K562 (cell line): ENCODE measurements around the gene FGF14. TPM values are rescaled to one million over a fixed set of nuclear protein-coding genes. Genes with fewer than 3 reads are reported as not detected.

Experiments
- ATAC-seq: fragments of 200-7000 bp; cut with Tn5 transposase; 3 replicates; pipeline ENCODE4 v1.9.1; 2020; ENCODE audit warnings: moderate library complexity
- BruUV-seq: library from RNA; stranded (reverse); fragments of 400-500 nt; replicated peaks from 2 replicates; lab custom pipeline; 2021; lab: Mats Ljungman, UMichigan
- CTCF ChIA-PET: fragments of 300-600 bp; formaldehyde crosslinking; extraction: SDS; loops from one replicate; lab custom pipeline; 2021; ENCODE audit warnings: low intra/inter-chr PET ratio; lab: Yijun Ruan, JAX
- POLR2A ChIA-PET: fragments of 300-600, 350-650 bp; sonication (Branson Sonifier 250); formaldehyde crosslinking; extraction: SDS; loops from one replicate; lab custom pipeline; 2021; ENCODE audit warnings: antibody characterized with exemption, inconsistent platforms; lab: Yijun Ruan, JAX
- DNase-seq, 4 experiments: peaks; one replicate each; pipeline versions ENCODE4 v3.0.0 to v3.0.0-alpha.2; 2011 to 2018; ENCODE audit warnings: low spot score in 3 of 4, mixed read lengths in 3 of 4; ENCODE audit errors: extremely low read depth in 1 of 4
- FAIRE-seq: peaks from 2 replicates; lab custom pipeline; 2011; peaks lifted over from hg19 to GRCh38; lab: Jason Lieb, UNC
- H2AFZ ChIP-seq: 2 replicates; pipeline ENCODE4 v1.6.0; 2011; ENCODE audit warnings: low read depth, low read length, control low read depth, inconsistent platforms
- H3K27ac ChIP-seq: fragments of 200-600 bp; 3 replicates; pipeline ENCODE4 v1.8.0; 2011; ENCODE audit warnings: low read depth, mild to moderate bottlenecking, control low read depth, inconsistent platforms, low read length, moderate library complexity, mixed read lengths; ENCODE audit errors: extremely low read depth
- H3K27me3 ChIP-seq, 2 experiments: fragments of 300-600 bp in 1 of 2; 2 replicates in 1 of 2; 3 replicates in 1 of 2; pipeline versions ENCODE4 v1.6.0 to v1.8.0; 2011; ENCODE audit warnings: inconsistent platforms in 2 of 2, low read length in 2 of 2, mild to moderate bottlenecking in 1 of 2, mixed read lengths in 1 of 2, moderate library complexity in 1 of 2; ENCODE audit not compliant: control insufficient read depth in 2 of 2, insufficient read depth in 2 of 2
- H3K36me3 ChIP-seq: fragments of 300-600 bp; 3 replicates; pipeline ENCODE4 v1.8.0; 2011; ENCODE audit warnings: mild to moderate bottlenecking, low read length, inconsistent platforms; ENCODE audit not compliant: control insufficient read depth, insufficient read depth
- H3K4me1 ChIP-seq, 2 experiments: fragments of 200-600 bp in 1 of 2; replicated peaks in 1 of 2; 2 replicates in 1 of 2; 3 replicates in 1 of 2; pipeline versions ENCODE4 v1.5.1 to v1.8.0; 2011; ENCODE audit warnings: inconsistent platforms in 2 of 2, low read length in 2 of 2, mild to moderate bottlenecking in 1 of 2, mixed read lengths in 1 of 2, moderate library complexity in 1 of 2; ENCODE audit not compliant: control insufficient read depth in 2 of 2, insufficient read depth in 2 of 2
- H3K4me2 ChIP-seq: 2 replicates; pipeline ENCODE4 v1.6.1; 2011; ENCODE audit warnings: low read length, control low read depth, inconsistent platforms, mixed read lengths; ENCODE audit not compliant: insufficient read depth
- H3K4me3 ChIP-seq: fragments of 200-600 bp; sonication (generic), shearing (Covaris generic); 2 replicates; pipeline ENCODE4 v1.5.1; 2016; ENCODE audit warnings: control low read depth, inconsistent platforms
- H3K79me2 ChIP-seq: fragments of 200-600 bp; 3 replicates; pipeline ENCODE4 v1.8.0; 2011; ENCODE audit warnings: low read length, inconsistent platforms; ENCODE audit not compliant: control insufficient read depth, insufficient read depth
- H3K9ac ChIP-seq, 2 experiments: 2 replicates each; pipeline versions ENCODE4 v1.6.0 to v1.6.1; 2011; ENCODE audit warnings: low read depth in 2 of 2, low read length in 2 of 2, control low read depth in 1 of 2, inconsistent platforms in 1 of 2, mild to moderate bottlenecking in 1 of 2, mixed read lengths in 1 of 2; ENCODE audit not compliant: insufficient read depth in 1 of 2
- H3K9me1 ChIP-seq: one replicate; pipeline ENCODE4 v1.6.0; 2011; ENCODE audit warnings: inconsistent platforms, mild to moderate bottlenecking, low read length, moderate library complexity; ENCODE audit not compliant: control insufficient read depth, insufficient read depth
- H3K9me3 ChIP-seq: replicated peaks from 2 replicates; pipeline ENCODE4 v1.5.1; 2011; ENCODE audit warnings: low read depth, low read length, inconsistent platforms; ENCODE audit not compliant: control insufficient read depth, insufficient read depth
- H4K20me1 ChIP-seq: replicated peaks from 2 replicates; pipeline ENCODE4 v1.6.1; 2011; ENCODE audit warnings: low read length, inconsistent platforms, mixed read lengths; ENCODE audit not compliant: control insufficient read depth, insufficient read depth
- BHLHE40 ChIP-seq: IDR thresholded peaks from 2 replicates; pipeline ENCODE4 v1.6.1; 2011; ENCODE audit warnings: low read length, improper control_type of control experiment
- CBX2 ChIP-seq: fragments of 200-600 bp; sonication (generic); IDR thresholded peaks from one replicate; pipeline ENCODE4 v1.6.1; 2012; ENCODE audit warnings: mild to moderate bottlenecking, low read length, inconsistent platforms; ENCODE audit not compliant: insufficient read depth, poor library complexity, severe bottlenecking
- GABPB2 ChIP-seq: fragments of 250-450 bp; sonication (Bioruptor Pico); conservative IDR thresholded peaks from 2 replicates; pipeline ENCODE4 v1.5.1; 2021; ENCODE audit warnings: mild to moderate bottlenecking
- MAFF ChIP-seq: IDR thresholded peaks from 2 replicates; pipeline ENCODE4 v1.6.1; 2012; ENCODE audit warnings: low read length, improper control_type of control experiment
- NELFE ChIP-seq: IDR thresholded peaks from 2 replicates; pipeline ENCODE4 v1.6.1; 2011; ENCODE audit warnings: mild to moderate bottlenecking; ENCODE audit not compliant: insufficient read depth, insufficient read length
- NR2C1 ChIP-seq, 2 experiments: fragments of 450-650 bp; IDR thresholded peaks; 2 replicates each; pipeline ENCODE4 v1.6.1; 2017; ENCODE audit warnings: mild to moderate bottlenecking in 2 of 2, antibody characterized with exemption in 1 of 2, inconsistent platforms in 1 of 2, missing compliant biosample characterization in 1 of 2, missing genetic modification characterization in 1 of 2
- PHF21A ChIP-seq: fragments of 450-650 bp; IDR thresholded peaks from 2 replicates; pipeline ENCODE4 v1.6.1; 2017; ENCODE audit warnings: low read depth, borderline replicate concordance
- PRMT5 ChIP-seq: sonication (generic); formaldehyde crosslinking; IDR thresholded peaks from 2 replicates; pipeline ENCODE4 v1.5.0; 2020; ENCODE audit warnings: missing genetic modification reagents
- RNF2 ChIP-seq: sonication (generic); IDR thresholded peaks from 2 replicates; pipeline ENCODE4 v1.6.1; 2016
- SRSF3 ChIP-seq: fragments of 200-400 bp; formaldehyde crosslinking; IDR thresholded peaks from 2 replicates; pipeline ENCODE4 v1.6.1; 2016; ENCODE audit warnings: mild to moderate bottlenecking, low read length, moderate library complexity; ENCODE audit not compliant: insufficient read depth
- ZNF717 ChIP-seq: fragments of 250-450 bp; sonication (Bioruptor Pico); IDR thresholded peaks from 2 replicates; pipeline ENCODE4 v1.5.0; 2021
- ZNF785 ChIP-seq: fragments of 250-450 bp; sonication (Bioruptor Pico); IDR thresholded peaks from 2 replicates; pipeline ENCODE4 v1.4.0; 2020; ENCODE audit warnings: mild to moderate bottlenecking
- in situ Hi-C: fragments of 300-500 bp; cut with MboI; formaldehyde crosslinking; loops from 4 replicates; pipeline ENCODE4 v1.15.0; 2018; ENCODE audit warnings: inconsistent platforms, mixed read lengths
- intact Hi-C: fragments of 100-400 bp; cut with micrococcal nuclease; formaldehyde crosslinking; loops from 2 replicates; pipeline ENCODE4 v1.14.2; 2022
- polyA plus RNA-seq, 8 experiments: library from polyadenylated mRNA; depleted of rRNA in 4 of 8; stranded (reverse) in 5 of 8; unstranded in 3 of 8; fragments of >200 nt; fragmentation: Nextera tagmentation in 2 of 8; fragmentation: Illumina TruSeq in 1 of 8; extraction: Ambion mirVana in 2 of 8; extraction: Trizol in 1 of 8; gene quantifications; 2 replicates each; pipeline versions ENCODE4 v1.2.1 to v1.2.3, GENCODE V29; 2011 to 2014; ENCODE audit warnings: inconsistent platforms in 1 of 8, missing spikeins in 1 of 8
- total RNA-seq, 7 experiments: library from RNA; depleted of rRNA in 6 of 7; stranded (reverse); fragments of >200 nt in 6 of 7; fragmentation: Illumina TruSeq in 2 of 7; extraction: Trizol in 2 of 7; gene quantifications; 2 replicates each; pipeline versions ENCODE4 v1.2.1 to v1.2.3, GENCODE V29; 2011 to 2021; ENCODE audit warnings: low replicate concordance in 1 of 7
- TF ChIP-seq, protein P1 (sequence below): sonication (generic); formaldehyde crosslinking; IDR thresholded peaks from 2 replicates; pipeline ENCODE4 v1.8.0; 2023; ENCODE audit warnings: mild to moderate bottlenecking, missing genetic modification reagents
- TF ChIP-seq, protein P2 (sequence below), 2 experiments: fragments of 150-350 bp in 1 of 2; IDR thresholded peaks; 2 replicates each; pipeline ENCODE4 v1.6.1; 2012 to 2016; ENCODE audit warnings: low read depth in 2 of 2, low read length in 2 of 2, mild to moderate bottlenecking in 1 of 2, moderate library complexity in 1 of 2
- TF ChIP-seq, protein P3 (sequence below): sonication (generic); formaldehyde crosslinking; IDR thresholded peaks from 2 replicates; pipeline ENCODE4 v1.9.0; 2022; ENCODE audit warnings: mild to moderate bottlenecking, missing genetic modification reagents
- TF ChIP-seq, protein P4 (sequence below): fragments of 450-650 bp; formaldehyde crosslinking; IDR thresholded peaks from 2 replicates; pipeline ENCODE4 v1.4.0; 2022; ENCODE audit warnings: missing genetic modification characterization

FGF14 gene
- total and polyA plus RNA-seq, 9 of the 15 experiments (the other 6 are each of a cell fraction or from before 2014, with no cell fraction given), result not detected

DNA sequence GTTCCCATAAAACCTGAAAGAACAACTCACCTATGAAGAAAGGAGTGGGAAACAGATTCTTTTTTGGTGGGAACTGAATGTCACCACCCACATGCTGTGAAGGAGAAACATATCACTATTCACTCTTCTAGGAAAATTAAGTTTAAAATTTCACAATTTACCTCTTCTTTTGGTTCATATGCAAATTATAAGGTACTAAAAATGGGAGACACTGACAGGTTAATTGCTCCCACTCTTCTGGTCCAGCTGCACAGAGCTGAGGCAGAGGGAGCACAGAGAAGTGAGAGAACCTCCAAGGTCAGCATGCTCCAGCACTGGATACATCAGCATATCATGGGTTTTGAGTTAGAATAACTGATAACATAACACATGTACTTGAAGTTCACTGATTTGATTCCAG, 186.9 kb downstream of the FGF14 start:
- intact Hi-C loops (no loop called here), in situ Hi-C loops (no loop called here)
- no peak for DNase-seq
- no peak overlapping the region for H2AFZ ChIP-seq
- ChIA-PET CTCF (no interaction called here), POLR2A (no interaction called here)
- no peaks in the 10 kb centered on the region for H3K9me3 ChIP-seq
- no peak overlapping the region for H3K27ac ChIP-seq
- H3K79me2 ChIP-seq, result no peaks in the 10 kb centered on the region
- ATAC-seq, result no peak
- H3K9ac ChIP-seq, result no peak overlapping the region
- FAIRE-seq, result no peak
- H3K9me1 ChIP-seq, result no peaks in the 10 kb centered on the region
- BruUV-seq, result no TSS peak
- H3K27me3 ChIP-seq, result no peaks in the 10 kb centered on the region
- no peaks in the 10 kb centered on the region for H3K36me3 ChIP-seq
- H4K20me1 ChIP-seq, result no peaks in the 10 kb centered on the region
- H3K4me3 ChIP-seq, result no peak overlapping the region
- H3K4me2 ChIP-seq, result no peak overlapping the region
- no peaks in the 10 kb centered on the region for H3K4me1 ChIP-seq
- no peak for TF ChIP-seq SRSF3
- no peak for TF ChIP-seq NR2C1 (IDR thresholded peaks at IDR 0.05)
- TF ChIP-seq NR2C1 (tag; IDR thresholded peaks at IDR 0.05), result no peak
- no peak for TF ChIP-seq RNF2
- TF ChIP-seq CBX2, result no peak
- TF ChIP-seq BHLHE40, result no peak
- TF ChIP-seq ZNF717 (CRISPR knock-in tag), result no peak
- TF ChIP-seq, protein P1, sequence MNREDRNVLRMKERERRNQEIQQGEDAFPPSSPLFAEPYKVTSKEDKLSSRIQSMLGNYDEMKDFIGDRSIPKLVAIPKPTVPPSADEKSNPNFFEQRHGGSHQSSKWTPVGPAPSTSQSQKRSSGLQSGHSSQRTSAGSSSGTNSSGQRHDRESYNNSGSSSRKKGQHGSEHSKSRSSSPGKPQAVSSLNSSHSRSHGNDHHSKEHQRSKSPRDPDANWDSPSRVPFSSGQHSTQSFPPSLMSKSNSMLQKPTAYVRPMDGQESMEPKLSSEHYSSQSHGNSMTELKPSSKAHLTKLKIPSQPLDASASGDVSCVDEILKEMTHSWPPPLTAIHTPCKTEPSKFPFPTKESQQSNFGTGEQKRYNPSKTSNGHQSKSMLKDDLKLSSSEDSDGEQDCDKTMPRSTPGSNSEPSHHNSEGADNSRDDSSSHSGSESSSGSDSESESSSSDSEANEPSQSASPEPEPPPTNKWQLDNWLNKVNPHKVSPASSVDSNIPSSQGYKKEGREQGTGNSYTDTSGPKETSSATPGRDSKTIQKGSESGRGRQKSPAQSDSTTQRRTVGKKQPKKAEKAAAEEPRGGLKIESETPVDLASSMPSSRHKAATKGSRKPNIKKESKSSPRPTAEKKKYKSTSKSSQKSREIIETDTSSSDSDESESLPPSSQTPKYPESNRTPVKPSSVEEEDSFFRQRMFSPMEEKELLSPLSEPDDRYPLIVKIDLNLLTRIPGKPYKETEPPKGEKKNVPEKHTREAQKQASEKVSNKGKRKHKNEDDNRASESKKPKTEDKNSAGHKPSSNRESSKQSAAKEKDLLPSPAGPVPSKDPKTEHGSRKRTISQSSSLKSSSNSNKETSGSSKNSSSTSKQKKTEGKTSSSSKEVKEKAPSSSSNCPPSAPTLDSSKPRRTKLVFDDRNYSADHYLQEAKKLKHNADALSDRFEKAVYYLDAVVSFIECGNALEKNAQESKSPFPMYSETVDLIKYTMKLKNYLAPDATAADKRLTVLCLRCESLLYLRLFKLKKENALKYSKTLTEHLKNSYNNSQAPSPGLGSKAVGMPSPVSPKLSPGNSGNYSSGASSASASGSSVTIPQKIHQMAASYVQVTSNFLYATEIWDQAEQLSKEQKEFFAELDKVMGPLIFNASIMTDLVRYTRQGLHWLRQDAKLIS (CRISPR knock-in tag), result no peak
- TF ChIP-seq, protein P2, sequence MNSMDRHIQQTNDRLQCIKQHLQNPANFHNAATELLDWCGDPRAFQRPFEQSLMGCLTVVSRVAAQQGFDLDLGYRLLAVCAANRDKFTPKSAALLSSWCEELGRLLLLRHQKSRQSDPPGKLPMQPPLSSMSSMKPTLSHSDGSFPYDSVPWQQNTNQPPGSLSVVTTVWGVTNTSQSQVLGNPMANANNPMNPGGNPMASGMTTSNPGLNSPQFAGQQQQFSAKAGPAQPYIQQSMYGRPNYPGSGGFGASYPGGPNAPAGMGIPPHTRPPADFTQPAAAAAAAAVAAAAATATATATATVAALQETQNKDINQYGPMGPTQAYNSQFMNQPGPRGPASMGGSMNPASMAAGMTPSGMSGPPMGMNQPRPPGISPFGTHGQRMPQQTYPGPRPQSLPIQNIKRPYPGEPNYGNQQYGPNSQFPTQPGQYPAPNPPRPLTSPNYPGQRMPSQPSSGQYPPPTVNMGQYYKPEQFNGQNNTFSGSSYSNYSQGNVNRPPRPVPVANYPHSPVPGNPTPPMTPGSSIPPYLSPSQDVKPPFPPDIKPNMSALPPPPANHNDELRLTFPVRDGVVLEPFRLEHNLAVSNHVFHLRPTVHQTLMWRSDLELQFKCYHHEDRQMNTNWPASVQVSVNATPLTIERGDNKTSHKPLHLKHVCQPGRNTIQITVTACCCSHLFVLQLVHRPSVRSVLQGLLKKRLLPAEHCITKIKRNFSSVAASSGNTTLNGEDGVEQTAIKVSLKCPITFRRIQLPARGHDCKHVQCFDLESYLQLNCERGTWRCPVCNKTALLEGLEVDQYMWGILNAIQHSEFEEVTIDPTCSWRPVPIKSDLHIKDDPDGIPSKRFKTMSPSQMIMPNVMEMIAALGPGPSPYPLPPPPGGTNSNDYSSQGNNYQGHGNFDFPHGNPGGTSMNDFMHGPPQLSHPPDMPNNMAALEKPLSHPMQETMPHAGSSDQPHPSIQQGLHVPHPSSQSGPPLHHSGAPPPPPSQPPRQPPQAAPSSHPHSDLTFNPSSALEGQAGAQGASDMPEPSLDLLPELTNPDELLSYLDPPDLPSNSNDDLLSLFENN (IDR thresholded peaks at IDR 0.05; ENCODE audit: low read depth in 2 of 2, low read length in 2 of 2), result no peak
- TF ChIP-seq PRMT5 (CRISPR knock-in tag), result no peak
- no peak for TF ChIP-seq MAFF
- TF ChIP-seq GABPB2 (CRISPR knock-in tag), result no peak
- no peak for TF ChIP-seq PHF21A
- TF ChIP-seq, protein P3, sequence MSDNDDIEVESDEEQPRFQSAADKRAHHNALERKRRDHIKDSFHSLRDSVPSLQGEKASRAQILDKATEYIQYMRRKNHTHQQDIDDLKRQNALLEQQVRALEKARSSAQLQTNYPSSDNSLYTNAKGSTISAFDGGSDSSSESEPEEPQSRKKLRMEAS, result no peak
- no peak for TF ChIP-seq ZNF785 (CRISPR knock-in tag)
- TF ChIP-seq, protein P4, sequence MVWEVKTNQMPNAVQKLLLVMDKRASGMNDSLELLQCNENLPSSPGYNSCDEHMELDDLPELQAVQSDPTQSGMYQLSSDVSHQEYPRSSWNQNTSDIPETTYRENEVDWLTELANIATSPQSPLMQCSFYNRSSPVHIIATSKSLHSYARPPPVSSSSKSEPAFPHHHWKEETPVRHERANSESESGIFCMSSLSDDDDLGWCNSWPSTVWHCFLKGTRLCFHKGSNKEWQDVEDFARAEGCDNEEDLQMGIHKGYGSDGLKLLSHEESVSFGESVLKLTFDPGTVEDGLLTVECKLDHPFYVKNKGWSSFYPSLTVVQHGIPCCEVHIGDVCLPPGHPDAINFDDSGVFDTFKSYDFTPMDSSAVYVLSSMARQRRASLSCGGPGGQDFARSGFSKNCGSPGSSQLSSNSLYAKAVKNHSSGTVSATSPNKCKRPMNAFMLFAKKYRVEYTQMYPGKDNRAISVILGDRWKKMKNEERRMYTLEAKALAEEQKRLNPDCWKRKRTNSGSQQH (CRISPR knock-in tag), result no peak
- TF ChIP-seq NELFE, result no peak
